ENCODE data around the gene LILRA6. TPM values are rescaled to one million over a fixed set of nuclear protein-coding genes. Genes with fewer than 3 reads are reported as not detected.

LILRA6 gene
- total and polyA plus RNA-seq, 2 of the 13 experiments (the other 11 are each of a cell fraction or from before 2014, with no cell fraction given), result not detected

- no peak for TF ChIP-seq ZNF205 (CRISPR knock-in tag; IDR thresholded peaks at IDR 0.05)
- TF ChIP-seq ZNF547 (CRISPR knock-in tag; IDR thresholded peaks at IDR 0.05), result 0 out of 2 replicates have a peak, but pooled peaks have one; percentile 38
- no peak for TF ChIP-seq ZNF709 (CRISPR knock-in tag; IDR thresholded peaks at IDR 0.05)
- no peak for TF ChIP-seq PHF5A (CRISPR knock-in tag; IDR thresholded peaks at IDR 0.05; ENCODE audit: low read depth, unreplicated experiment)
- TF ChIP-seq MAFF (IDR thresholded peaks at IDR 0.05; ENCODE audit: low read depth, low read length), result no peak
- TF ChIP-seq HNRNPUL1 (IDR thresholded peaks at IDR 0.05; ENCODE audit: low read depth, low read length), result no peak
- TF ChIP-seq ZFP36 (IDR thresholded peaks at IDR 0.05; ENCODE audit: borderline replicate concordance, low read depth, low read length, partially characterized antibody), result no peak
- TF ChIP-seq GABPB1 (CRISPR knock-in tag; IDR thresholded peaks at IDR 0.05), result no peak
- TF ChIP-seq ZNF781 (CRISPR knock-in tag; IDR thresholded peaks at IDR 0.05; ENCODE audit: borderline replicate concordance, not compliant biosample characterization), result no peak
- TF ChIP-seq EED (CRISPR knock-in tag; IDR thresholded peaks at IDR 0.05), result no peak
- TF ChIP-seq ZNF607 (CRISPR knock-in tag; IDR thresholded peaks at IDR 0.05; ENCODE audit: borderline replicate concordance), result peak; percentile 81
- TF ChIP-seq ZNF713 (CRISPR knock-in tag; IDR thresholded peaks at IDR 0.05), result 0 out of 2 replicates have a peak, but pooled peaks have one; percentile 49
- TF ChIP-seq, protein P1, sequence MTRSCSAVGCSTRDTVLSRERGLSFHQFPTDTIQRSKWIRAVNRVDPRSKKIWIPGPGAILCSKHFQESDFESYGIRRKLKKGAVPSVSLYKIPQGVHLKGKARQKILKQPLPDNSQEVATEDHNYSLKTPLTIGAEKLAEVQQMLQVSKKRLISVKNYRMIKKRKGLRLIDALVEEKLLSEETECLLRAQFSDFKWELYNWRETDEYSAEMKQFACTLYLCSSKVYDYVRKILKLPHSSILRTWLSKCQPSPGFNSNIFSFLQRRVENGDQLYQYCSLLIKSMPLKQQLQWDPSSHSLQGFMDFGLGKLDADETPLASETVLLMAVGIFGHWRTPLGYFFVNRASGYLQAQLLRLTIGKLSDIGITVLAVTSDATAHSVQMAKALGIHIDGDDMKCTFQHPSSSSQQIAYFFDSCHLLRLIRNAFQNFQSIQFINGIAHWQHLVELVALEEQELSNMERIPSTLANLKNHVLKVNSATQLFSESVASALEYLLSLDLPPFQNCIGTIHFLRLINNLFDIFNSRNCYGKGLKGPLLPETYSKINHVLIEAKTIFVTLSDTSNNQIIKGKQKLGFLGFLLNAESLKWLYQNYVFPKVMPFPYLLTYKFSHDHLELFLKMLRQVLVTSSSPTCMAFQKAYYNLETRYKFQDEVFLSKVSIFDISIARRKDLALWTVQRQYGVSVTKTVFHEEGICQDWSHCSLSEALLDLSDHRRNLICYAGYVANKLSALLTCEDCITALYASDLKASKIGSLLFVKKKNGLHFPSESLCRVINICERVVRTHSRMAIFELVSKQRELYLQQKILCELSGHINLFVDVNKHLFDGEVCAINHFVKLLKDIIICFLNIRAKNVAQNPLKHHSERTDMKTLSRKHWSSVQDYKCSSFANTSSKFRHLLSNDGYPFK (CRISPR knock-in tag; IDR thresholded peaks at IDR 0.05; ENCODE audit: borderline replicate concordance), result no peak
- peak; percentile 52 for TF ChIP-seq PATZ1 (CRISPR knock-in tag; IDR thresholded peaks at IDR 0.05)
- TF ChIP-seq HOXA3 (CRISPR knock-in tag; IDR thresholded peaks at IDR 0.05), result peak; percentile 61
- no peak for TF ChIP-seq CENPX (CRISPR knock-in tag; IDR thresholded peaks at IDR 0.05)
- peak; percentile 41; the same call in 1 of the 2 replicates for TF ChIP-seq ZFP90 (CRISPR knock-in tag; IDR thresholded peaks at IDR 0.05; ENCODE audit: borderline replicate concordance)
- no peak for TF ChIP-seq ZNF550 (CRISPR knock-in tag; IDR thresholded peaks at IDR 0.05; ENCODE audit: borderline replicate concordance)
- TF ChIP-seq, protein P2, sequence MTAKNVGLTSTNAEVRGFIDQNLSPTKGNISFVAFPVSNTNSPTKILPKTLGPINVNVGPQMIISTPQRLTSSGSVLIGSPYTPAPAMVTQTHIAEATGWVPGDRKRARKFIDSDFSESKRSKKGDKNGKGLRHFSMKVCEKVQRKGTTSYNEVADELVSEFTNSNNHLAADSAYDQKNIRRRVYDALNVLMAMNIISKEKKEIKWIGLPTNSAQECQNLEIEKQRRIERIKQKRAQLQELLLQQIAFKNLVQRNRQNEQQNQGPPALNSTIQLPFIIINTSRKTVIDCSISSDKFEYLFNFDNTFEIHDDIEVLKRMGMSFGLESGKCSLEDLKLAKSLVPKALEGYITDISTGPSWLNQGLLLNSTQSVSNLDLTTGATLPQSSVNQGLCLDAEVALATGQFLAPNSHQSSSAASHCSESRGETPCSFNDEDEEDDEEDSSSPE (CRISPR knock-in tag; IDR thresholded peaks at IDR 0.05), result peak; percentile 63
- TF ChIP-seq ISX (CRISPR knock-in tag; conservative IDR thresholded peaks at IDR 0.05), result peak; percentile 71; the same call in 1 of the 2 replicates
- TF ChIP-seq THAP11 (CRISPR knock-in tag; IDR thresholded peaks at IDR 0.05), result 0 out of 2 replicates have a peak, but pooled peaks have one; percentile 12
- peak; percentile 65 for TF ChIP-seq ZNF883 (CRISPR knock-in tag; IDR thresholded peaks at IDR 0.05; ENCODE audit: not compliant biosample characterization)
- TF ChIP-seq JUN (CRISPR knock-in tag; IDR thresholded peaks at IDR 0.05), result peak; percentile 60; the same call in 1 of the 2 replicates
- TF ChIP-seq ATRX (CRISPR knock-in tag; IDR thresholded peaks at IDR 0.05; ENCODE audit: borderline replicate concordance), result no peak
- TF ChIP-seq MIXL1 (CRISPR knock-in tag; IDR thresholded peaks at IDR 0.05), result no peak
- TF ChIP-seq ZNF850 (CRISPR knock-in tag; conservative IDR thresholded peaks at IDR 0.05), result no peak
Observed at GRCh38 chr19:54189145-54189734, 53.4 kb downstream of the LILRA6 start, which contains the start of gene MBOAT7 (continued).

Data from HepG2 (cell line).